GM10266 (cell line): ENCODE data around the gene ADAM12.

Experiments
- DNase-seq: peaks from one replicate; pipeline ENCODE4 v3.0.0; 2012; ENCODE audit errors: extremely low spot score
- CTCF ChIP-seq: IDR thresholded peaks from 2 replicates; pipeline ENCODE4 v1.5.1; 2012; ENCODE audit warnings: mild to moderate bottlenecking, low read depth; ENCODE audit not compliant: control insufficient read depth, insufficient read depth; ENCODE audit errors: missing control alignments

The ADAM12 gene

GRCh38 chr10:126337251-126337810 is 50.9 kb downstream of the ADAM12 start:
- DNase-seq = no peak
- TF ChIP-seq CTCF = no peak

- DNase-seq = no peak
- TF ChIP-seq CTCF = no peak
These were observed 51.5 kb downstream of the ADAM12 start for GRCh38 chr10:126336801-126337200.

GRCh38 chr10:126334272-126334671 is 54.0 kb downstream of the ADAM12 start:
- DNase-seq = no peak
- no peak for TF ChIP-seq CTCF

GRCh38 chr10:126332576-126332975 is 55.7 kb downstream of the ADAM12 start:
- DNase-seq = no peak
- TF ChIP-seq CTCF = no peak

- TF ChIP-seq CTCF = no peak
- DNase-seq = no peak
These were observed 57.2 kb downstream of the ADAM12 start for GRCh38 chr10:126331101-126331500.

- TF ChIP-seq CTCF = no peak
- no peak for DNase-seq
These were observed 63.5 kb downstream of the ADAM12 start for GRCh38 chr10:126324826-126325225.

GRCh38 chr10:126321440-126321839 is 66.8 kb downstream of the ADAM12 start:
- TF ChIP-seq CTCF = no peak
- DNase-seq = no peak
